Liver (tissue), 3 donors: ENCODE data around the gene PPP2R5C.

Source experiments
- ATF3 ChIP-seq: IDR thresholded peaks from 2 replicates; pipeline ENCODE4 v1.6.1; 2016; ENCODE audit warnings: antibody characterized with exemption
- CTCF ChIP-seq: fragments of 150-350 bp; IDR thresholded peaks from 2 replicates; pipeline ENCODE4 v1.5.1; 2017; ENCODE audit warnings: improper control_type of control experiment, low read depth, low read length; ENCODE audit not compliant: missing input control
- HNF4G ChIP-seq: IDR thresholded peaks from 2 replicates; pipeline ENCODE4 v1.6.1; 2016; ENCODE audit warnings: antibody characterized with exemption
- REST ChIP-seq: IDR thresholded peaks from 2 replicates; pipeline ENCODE4 v1.6.1; 2016; ENCODE audit warnings: antibody characterized with exemption, mild to moderate bottlenecking
- donor health status: healthy.
- donor health status: healthy.

GRCh38 chr14:101888182-101888581 lies 126.7 kb downstream of the PPP2R5C start:
- TF ChIP-seq CTCF = no peak
- TF ChIP-seq ATF3 = no peak
- TF ChIP-seq HNF4G = no peak
- no peak for TF ChIP-seq REST
